Endothelial cell of umbilical vein (primary cell): ENCODE results near the gene ZNF316.

Source experiments
- CTCF ChIP-seq, 2 donors: IDR thresholded peaks; 1 replicate in 1 of 2; 2 replicates in 1 of 2; pipeline ENCODE4 v1.5.1; 2011; ENCODE audit warnings: low read length in 2 of 2, mild to moderate bottlenecking in 2 of 2, moderate library complexity in 2 of 2, control low read depth in 1 of 2, inconsistent platforms in 1 of 2, low read depth in 1 of 2; ENCODE audit not compliant: insufficient read depth in 1 of 2; ENCODE audit errors: extremely low read depth in 1 of 2
- EZH2 ChIP-seq: IDR thresholded peaks from 2 replicates; pipeline ENCODE4 v1.6.1; 2012; ENCODE audit warnings: borderline replicate concordance, low read depth, mild to moderate bottlenecking, moderate library complexity, low read length, inconsistent platforms; ENCODE audit not compliant: severe bottlenecking
- FOS ChIP-seq: IDR thresholded peaks from 2 replicates; pipeline ENCODE4 v1.6.1; 2011; ENCODE audit warnings: mild to moderate bottlenecking, low read length, moderate library complexity, borderline replicate concordance; ENCODE audit not compliant: insufficient read depth
- JUN ChIP-seq: IDR thresholded peaks from 2 replicates; pipeline ENCODE4 v1.6.1; 2011; ENCODE audit warnings: borderline replicate concordance, low read depth; ENCODE audit not compliant: insufficient read length, insufficient read depth
- POLR2A ChIP-seq: IDR thresholded peaks from 2 replicates; pipeline ENCODE4 v1.6.1; 2012; ENCODE audit warnings: low read depth, mild to moderate bottlenecking, control low read depth, low read length
- POLR2AphosphoS5 ChIP-seq: IDR thresholded peaks from 2 replicates; pipeline ENCODE4 v1.6.1; 2012; ENCODE audit warnings: low read depth, mild to moderate bottlenecking, control low read depth, low read length, moderate library complexity; ENCODE audit not compliant: insufficient read depth

DNA sequence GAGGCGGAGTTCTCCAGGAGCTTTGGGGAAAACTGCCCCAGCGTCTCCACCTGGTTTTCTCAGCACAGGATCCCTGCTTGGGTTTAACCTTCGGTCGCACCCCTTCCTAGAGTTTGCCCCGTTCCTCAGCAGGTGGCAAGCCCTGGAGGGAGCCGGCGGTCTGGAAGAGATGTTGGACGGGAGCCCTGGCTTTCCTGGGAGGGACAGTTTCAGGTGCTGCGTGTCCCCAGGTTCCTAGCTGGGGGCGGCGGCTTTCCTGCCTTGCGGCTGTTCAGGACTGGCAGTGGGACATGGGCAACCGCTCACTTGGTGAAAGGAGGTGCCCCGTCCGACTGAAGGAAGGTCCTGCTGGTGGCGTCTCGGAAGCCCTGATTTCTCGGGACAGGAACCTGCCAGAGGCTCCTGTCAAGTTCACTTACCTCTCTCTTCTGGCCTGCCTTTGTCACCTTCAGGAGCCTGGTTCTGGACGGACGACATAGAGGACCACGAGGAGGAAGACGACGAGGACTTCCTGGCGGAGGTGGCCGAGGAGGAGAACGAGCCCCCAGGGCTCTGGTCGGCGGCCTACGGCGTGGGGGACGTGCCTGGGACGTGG lies 14.8 kb downstream of the ZNF316 start:
- TF ChIP-seq POLR2AphosphoS5 (no peak), CTCF (IDR thresholded peaks at IDR 0.05; ENCODE audit: extremely low read depth in 1 of 2, insufficient read depth in 1 of 2, low read depth in 1 of 2, low read length in 2 of 2) (no peak), JUN (no peak), POLR2A (no peak), EZH2 (no peak), FOS (no peak)
